HEK293 (cell line): ENCODE results near the gene MEGF6.
A peak's percentile ranks its signal among the peaks of the same experiment; 100 is the strongest.

Experiments used
- CTCF ChIA-PET: fragments of 350-600 bp; formaldehyde crosslinking; extraction: SDS; loops from one replicate; lab custom pipeline; 2021; ENCODE audit warnings: antibody characterized with exemption; lab: Yijun Ruan, JAX
- POLR2A ChIA-PET: fragments of 300-600 bp; formaldehyde crosslinking; extraction: SDS; loops from one replicate; lab custom pipeline; 2020; ENCODE audit warnings: antibody characterized with exemption, inconsistent platforms; lab: Yijun Ruan, JAX
- H3K27ac ChIP-seq: fragments of 200-500 bp; sonication (Bioruptor generic); 2 replicates; pipeline ENCODE4 v1.5.1; 2014; ENCODE audit warnings: low read depth, low read length, control low read depth, inconsistent platforms; ENCODE audit errors: extremely low read depth
- H3K36me3 ChIP-seq, 2 experiments: fragments of 200-500 bp in 1 of 2; sonication (Bioruptor generic) in 1 of 2; 1 replicate in 1 of 2; 2 replicates in 1 of 2; pipeline ENCODE4 v1.5.1; 2014 to 2017; ENCODE audit warnings: inconsistent platforms in 2 of 2, low read length in 2 of 2; ENCODE audit not compliant: control insufficient read depth in 2 of 2, insufficient read depth in 1 of 2
- H3K4me1 ChIP-seq: fragments of 200-500 bp; sonication (Bioruptor generic); 2 replicates; pipeline ENCODE4 v1.5.1; 2014; ENCODE audit warnings: mild to moderate bottlenecking, low read length, inconsistent platforms; ENCODE audit not compliant: control insufficient read depth, insufficient read depth
- H3K4me3 ChIP-seq: 2 replicates; pipeline ENCODE4 v1.5.1; 2011; ENCODE audit warnings: low read depth, mild to moderate bottlenecking, control low read depth, low read length, moderate library complexity
- H3K9me3 ChIP-seq: fragments of 200-500 bp; sonication (Bioruptor generic); 2 replicates; pipeline ENCODE4 v1.5.1; 2014; ENCODE audit warnings: low read depth, low read length, inconsistent platforms; ENCODE audit not compliant: control insufficient read depth, insufficient read depth
- GFI1B ChIP-seq: fragments of 450-650 bp; formaldehyde crosslinking; IDR thresholded peaks from 2 replicates; pipeline ENCODE4 v1.5.1; 2016; ENCODE audit warnings: missing biosample characterization, missing genetic modification characterization
- GLI4 ChIP-seq: fragments of 450-650 bp; formaldehyde crosslinking; IDR thresholded peaks from 2 replicates; pipeline ENCODE4 v1.5.1; 2016; ENCODE audit warnings: missing biosample characterization, missing genetic modification characterization
- GLIS1 ChIP-seq: fragments of 450-650 bp; formaldehyde crosslinking; IDR thresholded peaks from 2 replicates; pipeline ENCODE4 v1.5.1; 2016; ENCODE audit warnings: missing biosample characterization, missing genetic modification characterization
- HIC1 ChIP-seq: fragments of 450-650 bp; formaldehyde crosslinking; IDR thresholded peaks from 2 replicates; pipeline ENCODE4 v1.5.1; 2016; ENCODE audit warnings: missing biosample characterization, missing genetic modification characterization
- HOXD13 ChIP-seq: sonication (generic); formaldehyde crosslinking; IDR thresholded peaks from 2 replicates; pipeline ENCODE4 v1.8.0; 2022; ENCODE audit warnings: missing genetic modification reagents, borderline replicate concordance
- PRDM2 ChIP-seq: fragments of 450-650 bp; formaldehyde crosslinking; IDR thresholded peaks from 2 replicates; pipeline ENCODE4 v1.5.1; 2016; ENCODE audit warnings: missing biosample characterization, missing genetic modification characterization, borderline replicate concordance
- SP7 ChIP-seq: fragments of 450-650 bp; formaldehyde crosslinking; IDR thresholded peaks from 2 replicates; pipeline ENCODE4 v1.5.1; 2016; ENCODE audit warnings: missing biosample characterization, missing genetic modification characterization
- ZBTB44 ChIP-seq: fragments of 450-650 bp; IDR thresholded peaks from 2 replicates; pipeline ENCODE4 v1.5.1; 2018; ENCODE audit warnings: missing biosample characterization, mild to moderate bottlenecking, missing genetic modification characterization
- ZBTB7A ChIP-seq: fragments of 450-650 bp; formaldehyde crosslinking; IDR thresholded peaks from 2 replicates; pipeline ENCODE4 v1.5.1; 2016; ENCODE audit warnings: low read depth, missing biosample characterization, missing genetic modification characterization
- ZEB2 ChIP-seq: fragments of 450-650 bp; formaldehyde crosslinking; IDR thresholded peaks from 2 replicates; pipeline ENCODE4 v1.5.1; 2016; ENCODE audit warnings: missing biosample characterization, missing genetic modification characterization
- ZFP3 ChIP-seq: fragments of 450-650 bp; formaldehyde crosslinking; IDR thresholded peaks from 2 replicates; pipeline ENCODE4 v1.5.1; 2016; ENCODE audit warnings: low read depth, missing biosample characterization, missing genetic modification characterization
- ZNF132 ChIP-seq: fragments of 450-650 bp; formaldehyde crosslinking; IDR thresholded peaks from 2 replicates; pipeline ENCODE4 v1.5.1; 2017; ENCODE audit warnings: missing biosample characterization, missing genetic modification characterization, borderline replicate concordance
- ZNF138 ChIP-seq: fragments of 450-650 bp; formaldehyde crosslinking; IDR thresholded peaks from 2 replicates; pipeline ENCODE4 v1.5.1; 2016; ENCODE audit warnings: missing biosample characterization, missing genetic modification characterization, borderline replicate concordance
- ZNF169 ChIP-seq: fragments of 450-650 bp; formaldehyde crosslinking; IDR thresholded peaks from 2 replicates; pipeline ENCODE4 v1.5.1; 2016; ENCODE audit warnings: missing biosample characterization, missing genetic modification characterization
- ZNF518A ChIP-seq: fragments of 450-650 bp; formaldehyde crosslinking; conservative IDR thresholded peaks from 2 replicates; pipeline ENCODE4 v1.5.1; 2016; ENCODE audit warnings: low read depth, missing biosample characterization, missing genetic modification characterization
- ZNF558 ChIP-seq: fragments of 450-650 bp; formaldehyde crosslinking; IDR thresholded peaks from 2 replicates; pipeline ENCODE4 v1.5.1; 2016; ENCODE audit warnings: missing biosample characterization, missing genetic modification characterization
- ZNF654 ChIP-seq: fragments of 450-650 bp; formaldehyde crosslinking; IDR thresholded peaks from 2 replicates; pipeline ENCODE4 v1.5.1; 2016; ENCODE audit warnings: low read depth, missing biosample characterization, missing genetic modification characterization
- ZNF747 ChIP-seq: fragments of 450-650 bp; formaldehyde crosslinking; IDR thresholded peaks from 2 replicates; pipeline ENCODE4 v1.5.1; 2016; ENCODE audit warnings: missing biosample characterization, missing genetic modification characterization
- ZSCAN4 ChIP-seq: fragments of 450-650 bp; formaldehyde crosslinking; IDR thresholded peaks from 2 replicates; pipeline ENCODE4 v1.5.1; 2017; ENCODE audit warnings: missing biosample characterization, missing genetic modification characterization

MEGF6 gene

GRCh38 chr1:3522564-3523265 is 88.6 kb downstream of the MEGF6 start (continued):
- TF ChIP-seq PRDM2 (tag by site-specific recombination) (no peak), ZSCAN4 (tag by site-specific recombination) (no peak), GLIS1 (tag by site-specific recombination) (peak; percentile 83), ZNF132 (no peak), ZBTB7A (no peak), HOXD13 (CRISPR knock-in tag) (no peak)

- H3K36me3 ChIP-seq, result no peaks in the 10 kb centered on the region
- no peaks in the 10 kb centered on the region for H3K9me3 ChIP-seq
- ChIA-PET POLR2A (no interaction called here), CTCF (no interaction called here)
- H3K27ac ChIP-seq, result no peak overlapping the region
- H3K4me1 ChIP-seq, result no peaks in the 10 kb centered on the region
- H3K4me3 ChIP-seq, result no peak overlapping the region
- TF ChIP-seq GLI4 (tag by site-specific recombination) (no peak), ZNF558 (no peak), ZNF518A (no peak), HIC1 (tag by site-specific recombination) (no peak), GFI1B (tag by site-specific recombination) (no peak), ZBTB44 (no peak), ZEB2 (no peak), ZNF747 (tag by site-specific recombination) (no peak), ZNF138 (no peak), ZNF169 (tag by site-specific recombination) (no peak), SP7 (no peak), ZFP3 (no peak), ZNF654 (no peak)
These were observed 89.2 kb downstream of the MEGF6 start for GRCh38 chr1:3522112-3522511.
